SIG-M5 treated with dmso at 0.1 percent for 504 hours (cell line): ENCODE results near the gene ANKRD33B.
"Not testable (repeated sequence)": the region's sequence is repeated elsewhere in the genome, so short reads cannot be mapped to it uniquely, and the experiment has no call there.

Experiments
- DNase-seq: peaks from one replicate; lab custom pipeline; 2025; ENCODE audit not compliant: unreplicated experiment; lab: John Stamatoyannopoulos, UW

The ANKRD33B gene

GRCh38 chr5:10536931-10537579, 26.8 kb upstream of the ANKRD33B start:
- DNase-seq = peak; percentile 88

- no peak for DNase-seq
These were observed 26.2 kb upstream of the ANKRD33B start for GRCh38 chr5:10537624-10538023.

GRCh38 chr5:10538103-10538788, 25.6 kb upstream of the ANKRD33B start:
- no peak for DNase-seq

- DNase-seq = no peak
These were observed 24.8 kb upstream of the ANKRD33B start for GRCh38 chr5:10538789-10539686.

GRCh38 chr5:10539687-10539998, 24.2 kb upstream of the ANKRD33B start:
- no peak for DNase-seq

GRCh38 chr5:10540036-10540544, 23.8 kb upstream of the ANKRD33B start:
- no peak for DNase-seq

GRCh38 chr5:10540951-10541646, 22.8 kb upstream of the ANKRD33B start:
- DNase-seq = no peak

GRCh38 chr5:10542055-10542550, 21.8 kb upstream of the ANKRD33B start:
- no peak for DNase-seq

- DNase-seq = peak; percentile 97
These were observed 20.3 kb upstream of the ANKRD33B start for GRCh38 chr5:10543585-10544040.

- DNase-seq = no peak
These were observed 18.8 kb upstream of the ANKRD33B start for GRCh38 chr5:10545084-10545483.

- peak; percentile 82 for DNase-seq
These were observed 17.7 kb upstream of the ANKRD33B start for GRCh38 chr5:10546186-10546585.

- DNase-seq = no peak
These were observed 15.3 kb upstream of the ANKRD33B start for GRCh38 chr5:10548418-10549122.

GRCh38 chr5:10549123-10549514, 14.8 kb upstream of the ANKRD33B start:
- not testable (repeated sequence) for DNase-seq

GRCh38 chr5:10550222-10550995, 13.5 kb upstream of the ANKRD33B start:
- no peak for DNase-seq

GRCh38 chr5:10551782-10552138, 12.1 kb upstream of the ANKRD33B start:
- DNase-seq = no peak

- DNase-seq = no peak
These were observed 11.4 kb upstream of the ANKRD33B start for GRCh38 chr5:10552183-10553143.

- DNase-seq = no peak
These were observed 10.4 kb upstream of the ANKRD33B start for GRCh38 chr5:10553476-10553875.

- peak; percentile 17 for DNase-seq
These were observed 8.6 kb upstream of the ANKRD33B start for GRCh38 chr5:10555277-10555684.
